GM18508 (cell line): Measurements from ENCODE around the gene ZG16B.

ENCODE experiments used
- ATAC-seq: cut with Tn5 transposase; IDR thresholded peaks from one replicate; pipeline ENCODE4 v1.9.1; 2021; ENCODE audit warnings: moderate number of reproducible peaks; ENCODE audit not compliant: insufficient read depth, unreplicated experiment

Gene ZG16B

GRCh38 chr16:2829501-2830354 lies at the start of gene ZG16B:
ZG16B (plus strand) TSS chr16:2830303; CDS start chr16:2830442, 139 bp downstream.
- ATAC-seq, result no peak

- no peak for ATAC-seq
Measured at GRCh38 chr16:2782583-2783351, 47.3 kb upstream of the ZG16B start.

- ATAC-seq, result no peak
Measured at GRCh38 chr16:2783581-2784357, 46.3 kb upstream of the ZG16B start.

- ATAC-seq, result no peak
Measured at GRCh38 chr16:2784358-2785100, 45.6 kb upstream of the ZG16B start.

GRCh38 chr16:2785101-2785991 lies 44.8 kb upstream of the ZG16B start:
- ATAC-seq, result no peak

GRCh38 chr16:2786061-2786825 lies 43.9 kb upstream of the ZG16B start:
- no peak for ATAC-seq

GRCh38 chr16:2786826-2787151 lies 43.3 kb upstream of the ZG16B start:
- ATAC-seq, result no peak

- no peak for ATAC-seq
Measured at GRCh38 chr16:2787406-2787805, 42.7 kb upstream of the ZG16B start, which contains the start of gene PRSS33. PRSS33 (minus strand) TSS chr16:2787560; CDS start chr16:2786547, 1,013 bp downstream.

GRCh38 chr16:2787961-2788360 lies 42.1 kb upstream of the ZG16B start:
- ATAC-seq, result no peak

- no peak for ATAC-seq
Measured at GRCh38 chr16:2790631-2791030, 39.5 kb upstream of the ZG16B start.

GRCh38 chr16:2791174-2791573 lies 38.9 kb upstream of the ZG16B start:
- no peak for ATAC-seq

- no peak for ATAC-seq
Measured at GRCh38 chr16:2792940-2793339, 37.2 kb upstream of the ZG16B start.

GRCh38 chr16:2795395-2796143 lies 34.5 kb upstream of the ZG16B start:
- ATAC-seq, result no peak

- no peak for ATAC-seq
Measured at GRCh38 chr16:2798723-2799204, 31.3 kb upstream of the ZG16B start.

- ATAC-seq, result no peak
Measured at GRCh38 chr16:2799205-2799858, 30.8 kb upstream of the ZG16B start.

GRCh38 chr16:2799859-2800226 lies 30.3 kb upstream of the ZG16B start:
- no peak for ATAC-seq

GRCh38 chr16:2803545-2804195 lies 26.4 kb upstream of the ZG16B start:
- no peak for ATAC-seq
